HG03108 (cell line): ENCODE results near the gene SLC25A21.

ENCODE experiments used
- ATAC-seq: cut with Tn5 transposase; IDR thresholded peaks from one replicate; pipeline ENCODE4 v1.9.1; 2021; ENCODE audit warnings: moderate library complexity; ENCODE audit not compliant: unreplicated experiment

SLC25A21 gene

DNA sequence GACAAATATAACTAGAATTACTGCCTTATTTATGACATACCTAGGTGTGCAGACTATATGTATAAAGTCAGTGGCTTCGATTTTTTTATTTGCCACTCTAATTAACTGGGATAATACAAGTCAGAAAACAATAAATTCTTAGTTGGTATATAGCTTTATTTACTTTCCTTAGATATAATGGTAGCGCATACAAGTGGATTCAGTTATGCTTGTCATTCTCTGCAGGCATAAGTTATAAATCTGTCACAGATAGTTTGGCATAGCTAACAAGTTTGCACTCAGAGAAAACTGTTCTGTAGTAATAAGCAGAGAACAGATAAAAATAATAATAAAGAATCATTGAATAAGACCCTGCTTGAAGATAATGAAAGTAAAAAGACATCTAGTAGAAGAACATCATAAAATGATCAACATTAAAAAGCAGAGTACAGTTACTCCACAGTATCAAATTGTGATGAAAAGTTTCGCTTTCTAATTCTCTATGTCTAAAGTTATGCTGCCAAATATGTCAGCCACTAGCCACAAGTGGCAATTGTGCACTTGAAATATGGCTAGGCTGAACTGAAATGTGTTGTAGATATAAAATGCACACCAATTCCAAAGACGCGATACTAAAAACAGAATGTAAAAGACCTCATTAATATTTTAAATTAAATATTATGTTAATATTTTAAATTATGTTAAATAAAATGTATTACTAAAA is 224.1 kb downstream of the SLC25A21 start:
- no peak for ATAC-seq

DNA sequence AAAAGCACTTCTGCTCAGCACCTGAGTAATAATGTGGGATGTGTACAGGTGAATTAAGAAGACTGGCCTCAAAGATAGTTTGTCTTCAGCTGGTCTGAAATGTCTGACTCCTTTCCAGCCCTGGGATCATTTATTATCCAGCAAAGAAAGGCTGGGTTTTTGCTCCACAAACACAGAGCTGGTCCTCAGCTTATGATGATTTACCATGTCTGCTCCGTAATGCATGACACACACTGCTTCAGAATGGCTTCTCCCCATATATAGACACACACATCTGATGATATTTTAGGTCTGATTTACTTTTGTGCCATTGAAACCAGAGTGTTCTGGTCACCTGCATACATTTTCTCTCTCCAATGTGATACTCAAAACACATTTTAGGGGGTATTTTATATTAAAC is 225.0 kb downstream of the SLC25A21 start:
- no peak for ATAC-seq

DNA sequence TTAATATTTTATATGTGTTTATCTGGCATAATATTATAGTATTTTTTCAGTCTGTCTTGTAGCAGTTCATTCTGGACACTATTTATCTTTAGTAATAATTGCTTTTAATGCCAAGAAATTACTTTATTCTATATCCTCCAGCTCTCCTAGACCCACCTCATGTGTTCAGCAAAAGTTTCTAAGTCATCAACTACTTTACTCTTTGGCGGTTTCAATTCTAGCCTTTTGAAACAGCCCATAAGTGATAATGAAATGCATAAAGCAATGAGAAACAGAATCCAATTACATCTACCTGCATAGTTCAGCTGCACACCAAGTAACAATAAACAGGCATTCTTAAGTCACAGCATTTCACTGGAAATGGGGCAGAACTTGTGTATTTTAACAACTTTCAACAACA is 225.5 kb downstream of the SLC25A21 start:
- ATAC-seq, result no peak

DNA sequence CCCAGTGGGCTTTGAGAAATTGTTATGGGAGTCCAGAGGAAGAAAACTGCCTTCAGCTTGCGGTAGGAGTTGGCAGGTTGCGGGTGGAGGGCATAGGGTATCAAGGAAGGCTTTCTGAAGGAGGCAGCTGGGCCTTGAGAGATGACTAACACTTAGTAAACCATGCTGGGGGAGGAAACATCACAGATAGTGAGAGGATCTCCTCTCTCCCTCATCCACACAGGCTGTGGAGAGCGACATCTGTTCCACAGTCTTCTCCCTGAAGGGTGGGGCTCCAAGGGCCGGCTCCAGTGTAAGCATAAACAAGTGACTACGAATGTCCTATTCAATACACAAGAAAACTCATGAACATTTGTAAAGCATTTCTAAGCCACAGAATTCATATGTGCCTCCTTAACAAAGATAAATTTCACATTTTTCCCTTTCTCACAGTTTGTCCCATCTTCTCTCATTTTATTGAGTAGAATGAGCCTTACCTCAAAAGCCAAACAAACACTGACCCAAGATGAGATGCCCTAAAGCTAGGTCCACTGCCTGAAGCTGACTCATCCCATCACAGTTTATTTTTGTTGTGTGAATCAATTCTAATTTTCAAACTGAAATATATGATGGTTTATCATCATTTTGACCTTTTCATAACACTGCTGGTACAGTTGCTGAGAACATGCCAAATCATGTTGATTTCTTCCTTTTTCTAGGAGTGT is 227.9 kb downstream of the SLC25A21 start:
- no peak for ATAC-seq

DNA sequence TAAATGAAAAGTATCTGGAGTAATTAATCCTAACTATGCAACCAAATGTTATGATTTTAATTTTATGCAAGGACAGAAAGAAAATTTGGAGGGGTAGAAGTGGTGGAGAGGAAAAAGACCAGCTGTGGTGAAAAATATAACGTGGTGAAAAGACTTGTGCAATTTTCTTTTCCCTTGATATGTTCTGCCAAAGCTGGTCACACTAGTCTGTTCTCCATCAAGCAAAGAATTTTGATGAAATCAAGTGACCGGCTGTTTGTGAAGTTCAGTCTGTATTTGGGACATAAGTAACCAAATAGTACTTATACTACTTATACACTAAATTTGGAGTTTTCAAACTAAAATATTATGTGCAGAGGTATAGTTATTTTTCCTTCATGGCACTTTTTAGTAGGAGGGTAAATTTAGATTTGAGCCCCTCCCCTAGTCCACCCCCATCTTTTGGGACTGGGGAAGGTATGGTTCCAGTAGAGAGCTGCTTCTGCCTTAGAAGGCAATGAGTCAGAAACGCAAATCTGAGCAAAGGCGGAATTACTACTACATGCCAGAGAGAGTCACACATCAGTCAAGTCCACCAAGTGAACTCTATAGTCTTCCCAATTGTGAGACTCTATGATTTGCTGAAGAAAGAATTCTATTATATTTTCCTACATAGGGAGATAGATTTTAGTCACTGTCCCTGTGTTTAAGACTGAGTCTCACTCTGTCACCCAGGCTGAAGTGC is 229.7 kb downstream of the SLC25A21 start:
- no peak for ATAC-seq

DNA sequence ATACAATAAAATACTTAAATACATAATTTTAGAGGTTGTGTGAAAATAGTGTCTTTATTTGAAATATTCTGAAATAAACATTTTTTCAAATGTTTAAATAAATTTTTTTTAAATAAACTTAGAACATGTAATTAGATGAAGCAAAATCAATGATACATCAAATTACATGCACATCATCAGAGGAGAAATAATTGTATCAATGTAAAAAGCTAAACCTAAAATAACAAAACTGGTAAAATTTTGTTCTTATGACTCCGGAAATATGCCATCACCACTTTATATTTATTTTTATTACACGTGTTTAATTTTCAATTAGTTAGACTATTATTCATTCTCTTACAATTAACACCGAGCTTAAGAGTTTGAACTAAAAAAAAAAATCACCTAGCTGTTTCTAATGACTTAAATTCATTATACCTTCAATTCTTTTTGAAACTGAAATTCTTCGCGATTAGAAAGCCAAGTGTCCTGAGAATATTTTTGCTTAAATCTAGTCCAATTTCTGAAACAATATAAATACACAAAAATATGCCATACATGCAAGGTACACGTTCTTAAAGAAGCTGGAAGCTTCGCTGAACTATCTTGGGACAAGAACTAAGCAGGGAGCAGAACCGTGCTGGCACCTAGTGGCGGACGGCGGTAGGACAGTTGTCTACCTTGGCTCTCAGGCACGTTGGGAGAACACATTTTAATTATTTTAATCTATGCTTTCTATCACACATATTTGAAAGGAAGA is 230.5 kb downstream of the SLC25A21 start:
- peak; percentile 78 for ATAC-seq

DNA sequence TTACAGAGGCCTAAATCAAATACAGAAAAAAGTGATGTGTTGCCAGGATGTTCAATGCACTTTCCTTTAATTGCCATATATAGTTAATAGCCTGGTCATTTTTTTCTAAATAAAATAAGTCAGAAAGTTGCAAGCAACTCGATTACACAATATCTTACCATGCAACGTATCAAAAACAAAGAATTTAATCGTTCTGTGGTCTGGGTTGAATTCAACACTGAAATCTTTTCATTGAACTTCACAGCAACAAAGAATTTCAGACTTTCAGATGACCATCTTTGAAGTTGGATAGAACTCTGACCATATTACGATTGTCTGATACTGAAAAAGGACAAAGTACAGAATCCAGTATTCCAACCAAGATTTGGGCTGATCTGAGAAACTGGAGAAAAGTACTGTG is 231.9 kb downstream of the SLC25A21 start:
- no peak for ATAC-seq

DNA sequence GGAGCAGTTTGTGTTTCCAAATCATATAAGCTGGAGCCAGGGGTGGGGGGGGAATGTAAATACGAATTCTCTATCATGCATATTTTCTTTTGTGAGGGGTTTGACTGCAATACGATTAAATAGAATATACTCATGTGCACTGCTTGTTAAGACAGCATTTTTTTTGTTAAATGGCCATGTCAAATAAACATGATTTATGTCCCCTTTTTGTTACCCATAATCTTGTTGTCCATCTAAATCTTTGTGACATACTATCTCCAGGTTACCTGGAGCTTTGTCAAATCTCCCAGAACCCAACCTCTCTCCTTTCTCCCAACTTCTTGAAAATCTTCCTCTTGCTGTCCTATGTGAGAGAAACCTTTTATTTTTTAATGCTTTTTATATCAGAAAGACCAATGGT is 233.1 kb downstream of the SLC25A21 start:
- ATAC-seq, result no peak

DNA sequence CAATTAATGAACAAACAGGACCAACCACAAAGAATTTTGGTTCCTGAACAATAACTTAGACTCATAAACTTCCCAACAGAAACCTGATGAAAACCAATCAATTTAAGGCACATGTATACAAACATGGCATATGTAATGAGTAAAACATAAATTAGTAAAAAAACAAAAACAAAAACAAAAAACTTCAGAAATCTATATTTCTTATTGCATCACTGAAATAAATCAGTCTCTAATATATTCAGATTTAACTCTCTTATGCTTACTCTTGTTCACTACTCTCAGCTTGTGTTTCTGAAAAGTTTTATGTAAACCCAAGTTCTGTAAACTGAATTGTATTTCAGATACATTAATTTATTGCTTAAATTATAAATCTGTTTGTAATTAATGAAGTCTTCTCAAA is 233.7 kb downstream of the SLC25A21 start:
- no peak for ATAC-seq

DNA sequence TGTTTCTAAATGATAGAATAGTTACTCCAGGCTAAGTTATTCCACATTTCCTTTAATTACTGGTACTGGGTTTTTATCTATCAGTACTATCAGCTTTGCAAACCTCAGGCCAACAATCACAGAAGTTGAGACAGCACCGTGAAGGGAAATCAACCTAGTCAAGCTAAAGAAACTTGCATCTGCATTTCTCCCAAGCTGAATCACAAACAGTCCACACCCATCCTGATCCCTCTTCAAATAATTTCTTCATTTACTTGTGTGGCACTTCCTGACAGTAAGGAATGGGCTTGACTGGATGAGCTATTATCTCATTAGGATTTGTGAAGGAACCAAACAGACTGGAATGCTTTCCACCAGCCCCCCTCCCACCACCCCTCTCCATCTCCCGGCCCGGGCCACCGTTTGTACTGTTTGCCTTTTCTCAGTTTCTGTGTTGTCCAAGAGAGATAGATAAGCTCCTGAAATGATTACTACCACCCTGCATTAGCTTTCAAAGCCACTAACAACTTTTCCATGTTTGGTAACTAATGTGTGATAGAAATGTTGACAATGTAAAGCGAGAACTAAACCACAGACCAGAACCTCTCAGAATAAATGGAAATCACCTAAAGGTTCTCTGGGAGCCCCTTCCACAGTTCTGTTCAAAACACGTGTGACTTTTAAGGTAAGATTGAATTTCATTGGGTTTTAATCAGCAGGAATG is 236.3 kb downstream of the SLC25A21 start:
- ATAC-seq, result no peak

DNA sequence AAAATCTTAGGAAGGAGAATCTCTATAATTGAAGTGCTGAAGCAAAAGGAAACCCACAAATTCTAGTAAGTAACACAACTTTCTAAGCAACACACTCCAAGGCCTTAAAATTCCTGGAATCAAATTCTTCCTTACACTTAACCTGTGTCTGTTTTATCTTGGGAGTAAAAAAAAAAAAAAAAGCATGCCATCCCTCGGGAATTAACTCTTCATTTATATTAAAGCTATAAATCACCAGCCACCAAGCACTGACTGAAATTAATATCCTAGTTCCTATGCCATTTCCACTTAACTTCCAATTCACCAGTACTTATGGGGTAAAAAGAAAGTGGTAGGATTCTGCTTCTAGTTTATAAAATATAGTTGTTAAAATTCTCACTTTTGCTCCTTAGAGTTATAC is 238.1 kb downstream of the SLC25A21 start:
- no peak for ATAC-seq

DNA sequence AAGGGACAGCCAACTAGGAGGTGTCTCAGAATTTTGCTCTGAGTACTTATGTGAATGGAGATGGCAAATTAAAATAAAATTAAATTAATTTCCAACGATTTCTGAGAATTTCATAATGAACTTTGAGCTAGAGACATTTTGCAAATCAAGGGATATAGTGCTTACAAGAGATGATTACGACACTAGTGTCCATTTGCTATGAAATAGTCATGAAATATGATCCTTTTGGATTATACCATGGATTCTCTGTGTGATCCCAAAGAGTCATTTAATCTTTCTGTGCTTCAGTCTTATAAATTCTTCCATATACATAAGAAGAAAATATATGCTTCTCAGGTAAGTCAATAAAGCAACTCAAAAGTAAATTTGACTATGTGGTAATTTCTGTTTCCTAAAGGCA is 240.6 kb downstream of the SLC25A21 start:
- ATAC-seq, result no peak

DNA sequence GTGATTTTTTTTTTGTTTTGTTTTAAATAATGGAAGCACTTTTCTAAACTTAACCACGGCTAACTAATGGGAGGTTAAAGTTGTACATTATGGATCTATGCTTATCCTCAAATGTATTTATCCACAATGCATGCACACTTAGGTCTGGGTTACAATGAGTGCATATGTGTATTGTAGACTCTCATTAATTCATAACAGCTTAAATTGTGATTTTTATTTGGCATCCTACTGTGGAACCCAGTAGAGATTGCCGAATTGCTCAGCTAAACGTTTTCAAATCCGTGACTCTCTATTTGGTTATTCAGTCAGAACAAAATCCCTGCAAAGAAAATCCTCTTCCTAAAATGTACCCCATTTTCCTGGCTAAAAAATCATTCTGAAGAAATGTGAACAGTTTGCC is 244.0 kb downstream of the SLC25A21 start:
- no peak for ATAC-seq

DNA sequence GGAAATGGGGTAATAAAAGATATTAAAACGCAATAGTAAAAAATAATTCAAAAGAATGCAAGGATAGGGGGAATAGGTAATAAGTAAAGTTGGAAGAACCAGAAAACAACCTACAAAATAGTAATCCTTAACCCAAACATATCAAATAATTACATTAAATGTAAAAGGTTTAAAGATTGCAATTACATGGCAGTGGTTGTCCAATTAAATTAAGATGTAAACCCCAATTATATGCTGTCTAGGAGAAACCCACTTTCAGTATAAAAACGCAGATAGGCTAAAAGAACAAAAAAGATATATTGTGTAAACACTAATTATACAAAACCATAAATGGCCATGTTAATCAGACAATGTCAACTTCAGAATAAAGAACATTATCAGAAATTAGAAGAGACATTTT is 247.3 kb downstream of the SLC25A21 start:
- ATAC-seq, result no peak

DNA sequence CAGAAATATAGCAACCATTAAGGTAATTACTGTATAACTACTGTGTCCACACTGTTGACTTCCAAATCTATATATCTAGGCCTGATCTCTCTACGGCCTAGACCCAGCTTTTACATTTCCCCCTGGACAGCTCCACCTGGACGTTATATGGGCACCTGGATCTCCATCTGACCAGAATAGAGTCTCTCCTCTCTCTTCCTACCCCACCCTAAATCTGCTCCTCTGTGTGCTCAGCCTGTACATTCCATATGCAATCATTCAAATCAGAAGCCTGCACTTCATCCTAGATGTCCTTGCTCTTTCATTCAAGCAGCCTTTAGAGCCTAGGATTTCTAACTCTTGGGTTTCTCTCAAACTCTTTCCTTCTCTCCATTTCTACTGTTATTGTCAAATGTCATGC is 255.7 kb downstream of the SLC25A21 start:
- no peak for ATAC-seq

DNA sequence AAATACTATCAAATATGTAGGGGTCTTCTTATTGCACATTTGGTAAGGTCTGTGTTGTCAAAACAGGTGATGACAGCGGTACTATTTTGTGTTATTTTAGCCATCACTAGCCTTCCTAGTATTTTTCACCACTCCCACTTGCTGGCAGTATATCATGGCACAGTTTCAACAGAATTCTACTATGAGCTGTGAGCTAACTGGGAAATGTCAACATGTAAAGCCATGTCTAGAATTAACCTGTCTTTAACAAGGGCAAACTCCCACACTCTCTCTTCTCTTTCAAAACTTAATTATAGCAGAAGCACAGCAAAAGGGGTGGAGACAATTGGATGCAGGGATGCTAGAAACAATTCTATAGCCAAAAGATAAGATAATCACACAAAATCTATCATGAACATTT is 257.3 kb downstream of the SLC25A21 start:
- no peak for ATAC-seq

DNA sequence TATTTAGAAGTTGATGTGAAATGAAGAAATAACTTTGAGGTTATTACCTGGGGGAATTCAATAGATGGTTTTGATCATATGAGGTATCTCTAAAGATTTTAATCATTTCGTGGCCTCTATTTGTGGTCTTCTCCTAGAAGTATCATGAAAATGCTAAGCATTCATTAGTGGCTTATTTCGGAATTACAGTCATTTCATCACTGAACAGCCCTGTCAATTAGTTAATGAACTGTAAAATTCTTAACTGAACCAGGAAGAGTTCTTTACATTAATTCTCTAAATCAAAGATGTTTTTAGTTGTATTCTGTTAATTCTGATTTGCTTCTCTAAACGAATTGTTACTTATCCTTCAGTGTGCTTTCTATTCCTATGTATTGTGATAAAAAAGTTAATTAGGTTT is 261.8 kb downstream of the SLC25A21 start:
- no peak for ATAC-seq

DNA sequence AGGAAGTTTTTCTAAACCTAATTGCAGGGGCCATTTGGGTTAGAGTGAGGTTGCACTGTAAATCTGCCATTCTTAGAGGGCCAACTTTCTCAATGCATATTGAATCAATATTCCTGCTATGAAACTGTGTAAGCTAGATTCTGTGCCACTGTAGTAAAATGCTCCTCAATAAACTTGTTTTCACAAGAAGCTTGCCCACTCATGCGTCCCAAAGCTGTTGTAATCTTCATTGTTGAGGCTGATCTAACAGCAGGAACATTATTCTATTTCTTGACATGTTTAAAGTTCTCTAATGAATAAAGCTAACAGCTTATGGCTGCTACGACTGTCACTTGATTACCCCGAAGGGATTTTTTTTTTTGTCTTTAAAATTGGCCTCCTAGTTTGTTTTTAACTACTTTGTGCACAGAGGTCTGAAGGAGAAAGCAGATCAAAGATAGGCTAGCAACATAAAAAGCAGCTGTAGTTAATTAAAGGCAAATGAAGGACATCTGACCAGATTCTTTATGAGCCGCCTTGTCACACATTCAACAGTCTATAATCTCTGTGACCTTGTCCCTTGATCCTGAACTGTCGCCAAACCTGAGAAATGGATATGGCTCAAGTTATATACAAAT is 267.0 kb downstream of the SLC25A21 start:
- no peak for ATAC-seq

DNA sequence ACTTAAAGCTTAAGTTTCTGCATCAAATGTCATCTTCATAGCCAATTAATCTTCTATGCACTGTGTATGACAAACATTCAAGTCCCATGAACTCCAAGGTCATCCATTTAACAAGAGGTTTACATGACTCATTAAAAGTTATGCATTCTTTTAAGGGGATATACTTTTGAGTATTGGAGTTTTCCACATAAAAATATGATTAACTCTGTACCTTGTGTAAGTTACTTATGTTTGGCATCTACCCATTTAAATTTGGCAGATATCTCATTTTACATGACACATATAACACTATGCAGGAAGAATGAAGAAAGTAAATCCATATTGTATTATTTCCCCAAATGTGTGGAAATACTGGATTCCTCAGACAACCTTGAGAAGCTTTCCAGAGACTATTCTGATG is 270.5 kb downstream of the SLC25A21 start:
- ATAC-seq, result no peak

DNA sequence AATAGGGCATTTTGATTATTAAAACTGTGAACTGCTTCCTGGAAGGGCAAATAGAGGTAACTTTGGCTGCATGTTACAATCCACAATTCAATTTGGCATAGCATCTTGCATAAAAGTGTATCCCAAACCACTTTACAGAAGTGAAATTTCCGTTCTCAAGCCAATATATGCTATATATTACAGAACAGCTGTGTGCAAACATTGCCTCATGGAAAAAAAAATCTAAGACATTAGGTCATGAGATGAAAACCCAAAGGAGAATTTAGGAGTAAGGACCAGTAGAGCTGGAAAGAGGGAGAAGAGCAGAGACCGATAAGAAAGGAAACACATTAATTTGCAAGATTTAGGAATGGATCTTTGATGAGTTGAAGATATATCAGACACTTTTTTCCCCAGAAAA is 271.6 kb downstream of the SLC25A21 start:
- no peak for ATAC-seq
